Mesothelial cell of epicardium (in vitro differentiated cells): ENCODE measurements around the gene FAM200B. TPM values are rescaled to one million over a fixed set of nuclear protein-coding genes. Genes with fewer than 3 reads are reported as not detected.

Experiments
- DNase-seq, 2 experiments: peaks; one replicate each; pipeline ENCODE4 v3.0.0; 2021; ENCODE audit warnings: low spot score in 2 of 2; ENCODE audit not compliant: unreplicated experiment in 2 of 2
- H3K27ac Mint-ChIP-seq: 2 replicates; pipeline ENCODE4 v1.8.0; 2021; ENCODE audit warnings: mixed read lengths
- H3K27me3 Mint-ChIP-seq: 2 replicates; pipeline ENCODE4 v1.8.0; 2021; ENCODE audit warnings: low read depth, mixed read lengths
- H3K36me3 Mint-ChIP-seq: 2 replicates; pipeline ENCODE4 v1.8.0; 2021; ENCODE audit warnings: mixed read lengths
- H3K4me1 Mint-ChIP-seq: 2 replicates; pipeline ENCODE4 v1.8.0; 2021; ENCODE audit warnings: mixed read lengths
- H3K4me3 Mint-ChIP-seq: 2 replicates; pipeline ENCODE4 v1.8.0; 2021; ENCODE audit warnings: mild to moderate bottlenecking, moderate library complexity, mixed read lengths
- H3K9me3 Mint-ChIP-seq: 2 replicates; pipeline ENCODE4 v1.8.0; 2021; ENCODE audit warnings: mixed read lengths
- CTCF ChIP-seq: fragments of 200-600 bp; sonication (generic); IDR thresholded peaks from one replicate; pipeline ENCODE4 v1.5.0; 2021; ENCODE audit warnings: antibody characterized with exemption; ENCODE audit not compliant: unreplicated experiment
- total RNA-seq: library from RNA; stranded (reverse); gene quantifications from 3 replicates; pipeline ENCODE4 v1.2.1, GENCODE V29; 2021

Gene FAM200B
- total RNA-seq, 1 donor from 2014 or later: 32.0 TPM

- H3K4me1 Mint-ChIP-seq: peaks cover 47% of the 10 kb centered on the region
- H3K27ac Mint-ChIP-seq: peak overlapping the region; percentile 19
- TF ChIP-seq CTCF: no peak
- no peak for DNase-seq
- H3K9me3 Mint-ChIP-seq: no peaks in the 10 kb centered on the region
- no peaks in the 10 kb centered on the region for H3K27me3 Mint-ChIP-seq
- H3K4me3 Mint-ChIP-seq: no peak overlapping the region
- no peaks in the 10 kb centered on the region for H3K36me3 Mint-ChIP-seq
These were observed 30.0 kb upstream of the FAM200B start for GRCh38 chr4:15651676-15652075.

GRCh38 chr4:15652191-15652590 lies 29.4 kb upstream of the FAM200B start:
- no peak for TF ChIP-seq CTCF
- Mint-ChIP-seq H3K27me3 (no peaks in the 10 kb centered on the region), H3K4me3 (no peak overlapping the region), H3K36me3 (no peaks in the 10 kb centered on the region), H3K27ac (peak overlapping the region; percentile 97), H3K4me1 (peaks cover 51% of the 10 kb centered on the region), H3K9me3 (no peaks in the 10 kb centered on the region)
- DNase-seq: no peak

GRCh38 chr4:15652841-15653240 lies 28.8 kb upstream of the FAM200B start:
- H3K4me3 Mint-ChIP-seq: peak overlapping the region; percentile 94
- DNase-seq: no peak
- peaks cover 56% of the 10 kb centered on the region for H3K4me1 Mint-ChIP-seq
- no peaks in the 10 kb centered on the region for H3K9me3 Mint-ChIP-seq
- H3K27ac Mint-ChIP-seq: peak overlapping the region; percentile 97
- H3K27me3 Mint-ChIP-seq: no peaks in the 10 kb centered on the region
- no peak for TF ChIP-seq CTCF
- H3K36me3 Mint-ChIP-seq: no peaks in the 10 kb centered on the region

DNA sequence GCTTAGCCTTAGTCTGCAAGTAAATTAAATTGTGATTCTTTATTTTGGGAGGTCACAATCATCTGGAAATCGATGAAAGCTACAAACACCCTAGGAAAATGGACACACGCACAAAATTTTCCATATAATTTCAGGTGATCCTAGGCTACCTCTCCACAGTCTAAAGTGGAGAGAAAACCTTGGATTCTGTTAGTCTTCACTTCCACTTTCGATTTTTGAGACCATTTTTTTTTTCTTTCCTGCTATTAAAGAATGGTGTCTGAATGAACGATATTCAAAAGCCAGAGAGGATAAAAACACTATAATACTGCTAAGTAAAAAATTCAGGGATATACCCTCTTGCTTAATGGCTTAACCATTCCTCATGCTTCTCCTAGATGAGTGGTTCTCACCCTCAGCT lies 28.2 kb upstream of the FAM200B start:
- TF ChIP-seq CTCF: no peak
- H3K4me3 Mint-ChIP-seq: peak overlapping the region; percentile 94
- no peak for DNase-seq
- H3K9me3 Mint-ChIP-seq: no peaks in the 10 kb centered on the region
- H3K4me1 Mint-ChIP-seq: peaks cover 57% of the 10 kb centered on the region
- peak overlapping the region; percentile 97 for H3K27ac Mint-ChIP-seq
- H3K27me3 Mint-ChIP-seq: no peaks in the 10 kb centered on the region
- no peaks in the 10 kb centered on the region for H3K36me3 Mint-ChIP-seq

GRCh38 chr4:15653864-15654592 lies 27.6 kb upstream of the FAM200B start:
- Mint-ChIP-seq H3K27me3 (no peaks in the 10 kb centered on the region), H3K27ac (peak overlapping the region; percentile 97), H3K4me3 (peak overlapping the region; percentile 94), H3K4me1 (peaks cover 58% of the 10 kb centered on the region), H3K9me3 (no peaks in the 10 kb centered on the region), H3K36me3 (no peaks in the 10 kb centered on the region)
- no peak for DNase-seq
- no peak for TF ChIP-seq CTCF
